CD4-positive, alpha-beta memory T cell (primary cell): ENCODE data around the gene TNMD. TPM values are rescaled to one million over a fixed set of nuclear protein-coding genes. Genes with fewer than 3 reads are reported as not detected.

Experiments used
- CTCF ChIA-PET: fragments of 350-600 bp; sonication (Branson Sonifier 250); formaldehyde crosslinking; loops from one replicate; lab custom pipeline; 2021; ENCODE audit warnings: inconsistent platforms; ENCODE audit not compliant: partially characterized antibody; lab: Charles Lee
- POLR2A ChIA-PET: fragments of 350-600 bp; sonication (Branson Sonifier 250); formaldehyde crosslinking; loops from one replicate; lab custom pipeline; 2021; ENCODE audit not compliant: partially characterized antibody; lab: Charles Lee
- DNase-seq, 5 donors: peaks; one replicate each; pipeline versions ENCODE4 v3.0.0 to v3.0.0-alpha.2; 2020 to 2022; ENCODE audit warnings: mixed read lengths in 1 of 5
- H3K27ac ChIP-seq: one replicate; pipeline ENCODE4 v1.7.0; 2013; ENCODE audit warnings: low read depth, low read length
- H3K27me3 ChIP-seq: 2 replicates; pipeline ENCODE4 v1.7.0; 2013; ENCODE audit warnings: mild to moderate bottlenecking, low read length, moderate library complexity; ENCODE audit not compliant: insufficient read depth
- H3K36me3 ChIP-seq: 2 replicates; pipeline ENCODE4 v1.7.0; 2013; ENCODE audit warnings: mild to moderate bottlenecking, low read length, moderate library complexity; ENCODE audit not compliant: insufficient read depth
- H3K4me1 ChIP-seq: 2 replicates; pipeline ENCODE4 v1.7.0; 2013; ENCODE audit warnings: mild to moderate bottlenecking, low read length, moderate library complexity; ENCODE audit not compliant: insufficient read depth
- H3K4me3 ChIP-seq, 2 donors: one replicate each; pipeline ENCODE4 v1.7.0; 2013; ENCODE audit warnings: low read length in 2 of 2, mild to moderate bottlenecking in 1 of 2
- H3K9me3 ChIP-seq, 2 donors: one replicate each; pipeline ENCODE4 v1.7.0; 2013; ENCODE audit warnings: low read length in 2 of 2, control low read depth in 1 of 2; ENCODE audit not compliant: control insufficient read depth in 1 of 2
- H3K27ac Mint-ChIP-seq, 7 donors: one replicate each; pipeline ENCODE4 v1.8.0; 2020 to 2021; ENCODE audit warnings: mixed read lengths in 7 of 7, mild to moderate bottlenecking in 6 of 7, inconsistent platforms in 3 of 7, moderate library complexity in 3 of 7
- H3K27me3 Mint-ChIP-seq, 2 donors: one replicate each; pipeline ENCODE4 v1.8.0; 2020 to 2021; ENCODE audit warnings: mixed read lengths in 2 of 2
- H3K36me3 Mint-ChIP-seq, 2 donors: one replicate each; pipeline ENCODE4 v1.8.0; 2020 to 2021; ENCODE audit warnings: mixed read lengths in 2 of 2, inconsistent platforms in 1 of 2, mild to moderate bottlenecking in 1 of 2
- H3K4me1 Mint-ChIP-seq, 4 donors: one replicate each; pipeline ENCODE4 v1.8.0; 2020 to 2021; ENCODE audit warnings: mixed read lengths in 4 of 4, mild to moderate bottlenecking in 1 of 4
- H3K4me3 Mint-ChIP-seq, 8 donors: one replicate each; pipeline ENCODE4 v1.8.0; 2020 to 2021; ENCODE audit warnings: mixed read lengths in 8 of 8, mild to moderate bottlenecking in 7 of 8, moderate library complexity in 6 of 8, inconsistent platforms in 3 of 8
- H3K9me3 Mint-ChIP-seq, 8 donors: one replicate each; pipeline ENCODE4 v1.8.0; 2020 to 2021; ENCODE audit warnings: mixed read lengths in 8 of 8, mild to moderate bottlenecking in 5 of 8, inconsistent platforms in 3 of 8, moderate library complexity in 1 of 8
- intact Hi-C: fragments of 100-400 bp; cut with micrococcal nuclease; formaldehyde crosslinking; loops from one replicate; pipeline ENCODE4 v1.15.1; 2023
- polyA plus RNA-seq, 2 donors: library from polyadenylated mRNA; unstranded; fragments of 300-500 nt; fragmentation: Illumina TruSeq; gene quantifications; one replicate each; pipeline ENCODE4 v1.2.3, GENCODE V29; 2021
- total RNA-seq, 2 experiments: library from RNA; stranded (reverse); gene quantifications; one replicate each; pipeline ENCODE4 v1.2.3, GENCODE V29; 2021

The TNMD gene
- total and polyA plus RNA-seq, 4 experiments from 2014 or later = not detected

GRCh38 chrX:100643956-100644860 lies 59.5 kb downstream of the TNMD start, which contains the start of gene SRPX2:
TSS of gene SRPX2 (plus strand) at chrX:100644199. CDS start at chrX:100646323, 2,124 bp downstream.
- no peaks in the 10 kb centered on the region for H3K27me3 ChIP-seq
- Mint-ChIP-seq H3K4me1 (no peaks in the 10 kb centered on the region), H3K4me3 (no peak within 1 kb of the TSS), H3K36me3 (no peaks in the 10 kb centered on the region), H3K9me3 (no peaks in the 10 kb centered on the region), H3K27ac (no peak within 1 kb of the TSS), H3K27me3 (peaks cover 9 to 10% of the 10 kb centered on the region in 2 donors)
- ChIA-PET CTCF (no interaction called here), POLR2A (no interaction called here)
- H3K27ac ChIP-seq = no peak within 1 kb of the TSS
- no peaks in the 10 kb centered on the region for H3K4me1 ChIP-seq
- DNase-seq = no peak
- H3K36me3 ChIP-seq = no peaks in the 10 kb centered on the region
- no peaks in the 10 kb centered on the region for H3K9me3 ChIP-seq
- H3K4me3 ChIP-seq = no peak within 1 kb of the TSS
- intact Hi-C loops = no loop called here

- intact Hi-C loops = no loop called here
- H3K4me3 Mint-ChIP-seq = no peak overlapping the region
- no peaks in the 10 kb centered on the region for H3K9me3 Mint-ChIP-seq
- DNase-seq = no peak
- H3K27ac Mint-ChIP-seq = no peak overlapping the region
- Histone ChIP-seq H3K27me3 (no peaks in the 10 kb centered on the region), H3K9me3 (no peaks in the 10 kb centered on the region), H3K4me3 (no peak overlapping the region), H3K27ac (no peak overlapping the region), H3K36me3 (no peaks in the 10 kb centered on the region), H3K4me1 (no peaks in the 10 kb centered on the region)
- CTCF ChIA-PET = no interaction called here
- no peaks in the 10 kb centered on the region for H3K4me1 Mint-ChIP-seq
- peaks cover 9 to 10% of the 10 kb centered on the region in 2 donors for H3K27me3 Mint-ChIP-seq
- POLR2A ChIA-PET = no interaction called here
- H3K36me3 Mint-ChIP-seq = no peaks in the 10 kb centered on the region
These were observed 60.4 kb downstream of the TNMD start for GRCh38 chrX:100645106-100645505.

GRCh38 chrX:100647095-100647494 lies 62.4 kb downstream of the TNMD start:
- Mint-ChIP-seq H3K27ac (no peak overlapping the region), H3K4me3 (no peak overlapping the region), H3K4me1 (no peaks in the 10 kb centered on the region), H3K27me3 (peaks cover 6 to 8% of the 10 kb centered on the region in 2 donors), H3K9me3 (no peaks in the 10 kb centered on the region), H3K36me3 (no peaks in the 10 kb centered on the region)
- CTCF ChIA-PET = no interaction called here
- H3K27me3 ChIP-seq = no peaks in the 10 kb centered on the region
- H3K4me1 ChIP-seq = no peaks in the 10 kb centered on the region
- DNase-seq = no peak
- no peak overlapping the region for H3K27ac ChIP-seq
- no peaks in the 10 kb centered on the region for H3K9me3 ChIP-seq
- H3K36me3 ChIP-seq = no peaks in the 10 kb centered on the region
- intact Hi-C loops = no loop called here
- H3K4me3 ChIP-seq = no peak overlapping the region
- POLR2A ChIA-PET = no interaction called here

GRCh38 chrX:100647739-100648138 lies 63.0 kb downstream of the TNMD start:
- Mint-ChIP-seq H3K36me3 (no peaks in the 10 kb centered on the region), H3K9me3 (no peaks in the 10 kb centered on the region), H3K4me3 (no peak overlapping the region), H3K27ac (no peak overlapping the region), H3K4me1 (no peaks in the 10 kb centered on the region), H3K27me3 (peaks cover 4 to 6% of the 10 kb centered on the region in 2 donors)
- no peak overlapping the region for H3K27ac ChIP-seq
- DNase-seq = no peak
- ChIA-PET CTCF (no interaction called here), POLR2A (no interaction called here)
- no peaks in the 10 kb centered on the region for H3K36me3 ChIP-seq
- no peaks in the 10 kb centered on the region for H3K27me3 ChIP-seq
- intact Hi-C loops = no loop called here
- no peak overlapping the region for H3K4me3 ChIP-seq
- no peaks in the 10 kb centered on the region for H3K4me1 ChIP-seq
- H3K9me3 ChIP-seq = no peaks in the 10 kb centered on the region

GRCh38 chrX:100648458-100649417 lies 64.0 kb downstream of the TNMD start:
- H3K4me1 Mint-ChIP-seq = no peaks in the 10 kb centered on the region
- no peaks in the 10 kb centered on the region for H3K9me3 Mint-ChIP-seq
- H3K4me1 ChIP-seq = no peaks in the 10 kb centered on the region
- DNase-seq = no peak
- H3K27me3 Mint-ChIP-seq = peaks cover 3 to 9% of the 10 kb centered on the region in 2 donors
- H3K36me3 ChIP-seq = no peaks in the 10 kb centered on the region
- H3K27me3 ChIP-seq = no peaks in the 10 kb centered on the region
- no peaks in the 10 kb centered on the region for H3K36me3 Mint-ChIP-seq
- no peak overlapping the region for H3K27ac ChIP-seq
- no peaks in the 10 kb centered on the region for H3K9me3 ChIP-seq
- CTCF ChIA-PET = no interaction called here
- no peak overlapping the region for H3K27ac Mint-ChIP-seq
- intact Hi-C loops = no loop called here
- H3K4me3 Mint-ChIP-seq = no peak overlapping the region
- no peak overlapping the region for H3K4me3 ChIP-seq
- POLR2A ChIA-PET = no interaction called here

Other genes starting within 250 kb of the TNMD start
- gene PCDH19, start 174.7 kb upstream of the TNMD start, total RNA-seq = not detected
- gene PCDH19, start 174.7 kb upstream of the TNMD start, polyA plus RNA-seq = not detected
- 1 to 10 TPM in 1 of 2 experiments, under 1 TPM in 1; 0.93 to 1.2 TPM for gene TSPAN6, start 51.9 kb downstream of the TNMD start, total RNA-seq
- gene TSPAN6, start 51.9 kb downstream of the TNMD start, polyA plus RNA-seq = 1 to 10 TPM; 3.9 to 4.1 TPM
- not detected for gene SRPX2, start 59.3 kb downstream of the TNMD start, total RNA-seq
- not detected for gene SRPX2, start 59.3 kb downstream of the TNMD start, polyA plus RNA-seq
- gene SYTL4, start 147.2 kb downstream of the TNMD start, total RNA-seq = not detected
- gene SYTL4, start 147.2 kb downstream of the TNMD start, polyA plus RNA-seq = not detected
- 10 to 100 TPM; 14.7 to 15.2 TPM for gene CSTF2, start 235.5 kb downstream of the TNMD start, total RNA-seq
- 10 to 100 TPM in 1 of 2 donors, 1 to 10 TPM in 1; 9.5 to 13.4 TPM for gene CSTF2, start 235.5 kb downstream of the TNMD start, polyA plus RNA-seq